GM18508 (cell line): ENCODE results near the gene KIRREL3.

Experiments used
- ATAC-seq: cut with Tn5 transposase; IDR thresholded peaks from one replicate; pipeline ENCODE4 v1.9.1; 2021; ENCODE audit warnings: moderate number of reproducible peaks; ENCODE audit not compliant: insufficient read depth, unreplicated experiment

Gene KIRREL3

GRCh38 chr11:127000291-127000968 is at the start of gene KIRREL3:
Gene KIRREL3, minus strand, starts transcription at chr11:127000770.
- ATAC-seq = no peak

- no peak for ATAC-seq
Measured at GRCh38 chr11:127050186-127050585, 49.6 kb upstream of the KIRREL3 start.

GRCh38 chr11:127049486-127049885 is 48.9 kb upstream of the KIRREL3 start:
- ATAC-seq = no peak

DNA sequence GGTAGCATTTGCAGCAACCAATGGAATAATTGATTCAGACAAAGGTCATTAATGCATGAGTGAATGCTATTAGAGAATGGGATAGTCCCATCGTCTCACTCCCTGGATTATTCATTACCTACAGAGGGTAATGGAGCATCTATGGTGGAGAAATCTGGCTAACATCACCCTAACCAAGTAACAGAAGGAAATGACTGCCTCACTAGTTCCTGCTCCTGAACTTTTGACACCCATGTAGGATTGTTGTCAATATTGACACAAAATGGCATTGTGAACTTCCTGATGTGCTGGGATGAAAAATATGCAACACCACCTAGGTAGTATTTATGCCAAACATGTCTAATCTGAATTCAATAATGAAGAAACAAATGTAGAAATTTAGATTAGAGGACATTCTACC is 44.0 kb upstream of the KIRREL3 start:
- ATAC-seq = no peak

DNA sequence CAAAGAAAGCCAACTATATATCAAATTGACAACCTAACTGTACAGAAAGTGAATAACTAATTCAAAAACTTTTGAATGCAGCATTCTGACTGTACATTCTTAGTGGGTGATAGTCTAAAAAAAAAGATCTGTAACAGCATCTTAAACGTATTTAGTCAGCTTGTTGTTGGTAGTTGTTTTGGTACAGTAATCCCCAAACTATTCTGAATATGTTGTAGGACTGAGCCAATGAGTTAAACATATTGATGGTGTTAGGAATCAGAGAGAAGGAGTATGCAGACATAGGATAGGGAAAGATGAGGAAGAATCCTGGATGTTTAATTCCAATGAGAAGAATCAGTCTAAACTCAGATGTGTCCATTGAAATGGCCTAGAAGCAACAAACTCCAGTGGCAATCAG is 41.9 kb upstream of the KIRREL3 start:
- ATAC-seq = no peak

GRCh38 chr11:127039591-127039990 is 39.0 kb upstream of the KIRREL3 start:
- ATAC-seq = no peak

GRCh38 chr11:127037596-127037995 is 37.0 kb upstream of the KIRREL3 start:
- ATAC-seq = no peak

- ATAC-seq = no peak
Measured at GRCh38 chr11:127037001-127037400, 36.4 kb upstream of the KIRREL3 start.

GRCh38 chr11:127035824-127036223 is 35.3 kb upstream of the KIRREL3 start:
- ATAC-seq = no peak

- ATAC-seq = no peak
Measured at GRCh38 chr11:127034973-127035372, 34.4 kb upstream of the KIRREL3 start.

DNA sequence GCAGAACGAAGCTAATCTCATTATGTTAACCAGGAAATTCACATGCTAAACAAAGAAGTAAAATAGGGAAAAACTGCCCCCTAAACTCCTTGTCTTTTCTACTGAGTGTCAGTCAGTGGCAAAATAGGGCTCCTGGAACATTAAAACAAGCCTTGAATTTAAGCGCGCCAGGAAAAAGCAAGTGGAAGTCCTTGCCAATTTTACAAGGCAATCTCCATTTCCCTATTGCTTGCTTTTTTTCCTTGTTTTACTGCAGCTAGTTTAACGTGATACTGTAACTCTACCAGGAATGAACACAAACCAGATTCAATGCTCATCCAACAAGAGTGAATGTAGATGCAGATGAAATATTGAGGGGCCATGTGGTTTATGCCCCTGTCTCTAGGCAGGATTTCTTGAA is 28.1 kb upstream of the KIRREL3 start:
- no peak for ATAC-seq

DNA sequence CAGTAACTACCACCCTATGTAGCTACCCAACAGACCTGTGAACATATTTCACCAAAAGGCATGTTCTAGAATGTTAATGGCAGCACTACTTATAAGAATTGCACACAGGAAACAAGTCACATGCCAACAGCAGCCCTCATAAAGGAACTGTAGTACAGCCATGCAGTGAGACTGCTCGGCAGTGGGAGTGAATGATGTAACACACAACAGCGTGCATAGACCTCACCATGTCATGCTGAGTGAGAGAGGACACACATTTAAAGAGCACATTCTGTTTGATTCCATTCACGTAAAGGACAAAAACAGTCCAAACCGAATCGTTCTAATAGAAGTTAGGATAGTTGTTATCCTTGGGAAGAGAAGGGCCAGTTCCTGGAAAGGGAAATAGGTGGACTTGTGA is 27.2 kb upstream of the KIRREL3 start:
- ATAC-seq = no peak

DNA sequence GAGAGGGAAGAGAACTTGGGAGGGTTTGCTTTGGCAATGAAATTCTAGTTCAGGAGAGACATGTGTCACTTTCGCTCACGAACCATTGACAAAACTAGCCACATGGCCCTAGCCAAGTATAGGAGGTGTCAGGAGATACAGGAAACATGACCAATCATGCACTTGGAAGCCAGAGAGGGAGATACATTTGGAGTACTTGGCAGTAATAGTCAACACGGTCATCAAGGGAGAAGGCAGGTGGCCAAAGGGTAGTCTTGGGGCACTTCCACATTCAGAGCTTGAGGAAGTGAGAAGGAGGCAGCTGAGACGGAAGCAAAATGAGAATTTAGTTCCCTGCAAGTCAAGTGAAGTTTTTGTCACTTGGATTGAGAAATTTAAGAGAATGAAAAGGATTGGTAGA is 26.4 kb upstream of the KIRREL3 start:
- ATAC-seq = no peak

DNA sequence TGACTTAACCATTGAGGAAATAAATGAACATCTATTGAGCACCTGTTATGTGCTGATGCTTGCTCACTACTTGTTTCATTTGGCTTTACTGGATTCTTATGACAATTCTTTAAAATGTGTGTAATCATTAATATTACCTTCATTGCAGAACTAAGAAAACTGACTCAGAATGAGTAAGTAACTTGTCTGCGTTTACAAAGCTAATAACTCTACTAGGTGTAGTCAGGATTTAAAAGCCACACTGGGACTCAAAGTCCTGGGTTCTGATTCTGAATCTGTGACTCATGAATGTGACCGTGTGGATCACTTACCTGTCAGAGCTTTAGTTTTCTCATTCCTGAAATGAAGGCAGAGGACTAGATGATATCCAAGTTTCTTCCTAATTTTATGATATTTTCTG is 23.4 kb upstream of the KIRREL3 start:
- no peak for ATAC-seq

DNA sequence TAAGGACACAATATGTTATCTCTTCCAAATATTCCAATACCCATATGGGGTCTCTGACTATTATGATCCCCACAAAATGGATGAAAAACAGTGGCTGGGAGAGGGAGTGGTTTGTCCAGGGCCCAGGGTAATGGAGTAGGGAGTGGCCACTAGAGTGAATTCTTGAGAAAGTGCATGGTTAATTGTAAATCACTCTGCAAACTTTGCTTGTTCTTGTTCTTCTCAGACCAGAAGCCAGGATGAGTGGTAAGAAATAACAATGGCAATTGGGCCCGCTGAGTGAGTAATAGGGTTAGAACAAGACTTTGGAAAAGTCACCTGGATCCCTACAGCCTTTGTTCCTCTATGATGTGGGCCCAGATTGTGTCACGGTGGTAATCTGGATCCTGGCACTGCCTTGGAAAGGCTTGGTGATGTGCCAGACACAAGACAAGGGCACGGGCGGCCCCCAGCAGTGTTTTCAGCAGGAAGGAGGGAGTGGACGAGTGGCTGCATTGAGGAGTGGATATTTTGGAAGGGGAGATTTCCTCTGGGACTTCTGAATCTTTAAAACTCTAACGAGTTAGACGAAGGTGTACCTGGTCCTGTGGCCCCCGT is 18.2 kb upstream of the KIRREL3 start:
- no peak for ATAC-seq

GRCh38 chr11:127017482-127017881 is 16.9 kb upstream of the KIRREL3 start:
- ATAC-seq = no peak

DNA sequence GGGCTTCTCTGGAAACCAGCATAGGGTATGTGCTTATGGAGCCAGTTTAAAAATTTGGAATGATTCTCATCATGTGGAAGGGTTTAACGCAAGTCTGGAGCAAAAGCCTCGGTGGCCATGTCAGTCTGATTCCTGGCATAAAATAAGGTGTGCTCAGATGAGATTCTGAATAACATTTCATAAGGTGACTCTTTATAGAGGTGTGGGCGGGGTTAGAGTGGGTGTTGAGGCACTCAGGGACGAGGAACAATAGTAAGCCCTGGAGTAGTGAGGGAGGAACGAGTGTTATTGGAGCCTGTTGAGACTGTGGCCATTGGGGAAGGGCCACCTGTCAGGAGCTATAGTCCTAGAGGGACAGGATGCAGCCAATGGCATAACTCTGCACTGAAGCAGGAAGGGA is 13.0 kb upstream of the KIRREL3 start:
- no peak for ATAC-seq

GRCh38 chr11:127006311-127006710 is 5.7 kb upstream of the KIRREL3 start:
- no peak for ATAC-seq

DNA sequence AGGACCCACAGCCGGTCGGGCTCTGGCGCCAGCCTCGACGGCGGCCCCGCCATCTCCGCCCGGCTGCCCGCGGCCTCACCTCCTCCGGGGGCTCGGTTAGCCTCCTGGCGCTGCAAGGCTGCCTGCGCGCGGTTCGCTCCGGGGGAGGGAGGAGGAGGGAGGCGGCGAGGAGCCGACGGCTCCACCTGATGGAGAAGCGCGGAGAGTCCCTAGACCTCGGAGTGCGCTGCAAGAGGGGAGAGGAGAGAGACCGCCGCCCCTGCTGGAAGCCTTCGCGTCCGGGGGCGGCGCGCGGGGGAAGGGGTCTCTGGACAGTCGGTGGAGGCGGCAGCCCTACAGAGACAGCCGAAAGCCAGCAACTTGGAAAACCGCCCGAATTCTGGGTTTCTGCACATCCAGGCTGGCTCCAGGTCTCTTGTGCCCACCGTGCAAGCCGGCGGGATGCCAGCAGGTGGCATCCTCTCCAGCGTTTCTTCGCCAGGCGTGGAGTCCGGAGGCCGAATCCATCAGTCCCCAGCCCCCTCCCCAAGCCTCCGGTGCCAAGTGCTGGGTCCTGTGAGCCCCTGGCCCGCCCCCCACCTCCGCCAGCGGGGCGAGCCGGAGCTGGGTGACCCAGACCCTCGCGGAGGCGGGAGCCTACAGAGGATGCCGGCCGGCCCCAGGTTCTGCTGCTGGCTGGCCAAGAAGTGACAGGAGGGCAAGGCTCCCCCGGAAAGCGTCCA is 2.9 kb upstream of the KIRREL3 start:
- ATAC-seq = no peak

DNA sequence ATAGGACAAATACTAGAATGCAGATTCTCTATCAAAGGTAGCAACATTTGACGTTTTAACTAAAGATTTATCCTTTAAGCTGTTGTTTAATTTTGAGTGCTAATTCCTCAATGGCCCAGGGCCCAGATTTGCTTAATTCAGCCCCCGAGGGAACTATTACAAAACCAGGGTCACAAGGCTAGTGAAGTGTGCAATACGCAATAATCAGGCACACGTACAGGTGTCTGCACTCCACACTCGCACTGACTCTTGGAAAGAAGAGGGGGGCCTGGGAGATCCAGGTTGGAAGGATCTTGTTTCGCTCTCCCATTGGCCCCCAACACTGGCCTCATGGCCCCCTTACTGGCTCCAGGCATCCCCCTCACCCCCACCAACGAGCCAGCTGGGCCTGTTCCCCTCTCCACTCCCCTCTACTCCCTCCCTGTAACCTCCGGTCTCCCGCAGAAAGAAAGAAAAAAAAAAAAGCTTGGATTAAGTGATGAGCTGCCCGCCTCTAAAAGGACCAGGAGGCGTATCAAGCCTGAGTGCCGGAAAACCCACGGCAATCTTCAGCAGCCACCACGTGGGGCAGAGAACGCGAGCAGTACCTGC is 2.2 kb upstream of the KIRREL3 start:
- no peak for ATAC-seq

- no peak for ATAC-seq
Measured at GRCh38 chr11:127000981-127001380, 411 bp upstream of the KIRREL3 start.
